ENCODE measurements around the gene TTC33. TPM values are rescaled to one million over a fixed set of nuclear protein-coding genes. Genes with fewer than 3 reads are reported as not detected.
"Not testable (repeated sequence)": the region's sequence is repeated elsewhere in the genome, so short reads cannot be mapped to it uniquely, and the experiment has no call there.

Gene TTC33
- total RNA-seq, 1 experiment from 2014 or later = 14.7 TPM

DNA sequence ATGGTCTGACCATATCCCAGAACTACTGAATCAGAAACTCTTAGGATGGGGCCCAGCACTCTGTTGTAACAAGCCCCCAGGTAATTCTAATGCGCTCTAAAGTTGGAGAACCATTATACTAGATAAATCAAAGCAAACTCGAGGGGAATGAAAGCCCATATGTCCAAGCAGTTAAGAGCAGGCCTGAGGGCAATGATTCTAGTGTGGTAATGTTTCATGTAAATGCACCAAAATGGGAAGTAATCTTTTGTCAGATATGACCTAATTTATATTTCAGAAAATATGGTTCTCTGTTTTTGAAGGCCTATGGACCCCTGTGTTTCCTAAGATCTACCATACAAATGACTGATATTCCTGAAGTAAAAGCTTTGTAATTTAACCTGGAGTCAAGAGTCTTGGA, 184.0 kb downstream of the TTC33 start:
- no peak for DNase-seq (ENCODE audit: low read depth)

DNA sequence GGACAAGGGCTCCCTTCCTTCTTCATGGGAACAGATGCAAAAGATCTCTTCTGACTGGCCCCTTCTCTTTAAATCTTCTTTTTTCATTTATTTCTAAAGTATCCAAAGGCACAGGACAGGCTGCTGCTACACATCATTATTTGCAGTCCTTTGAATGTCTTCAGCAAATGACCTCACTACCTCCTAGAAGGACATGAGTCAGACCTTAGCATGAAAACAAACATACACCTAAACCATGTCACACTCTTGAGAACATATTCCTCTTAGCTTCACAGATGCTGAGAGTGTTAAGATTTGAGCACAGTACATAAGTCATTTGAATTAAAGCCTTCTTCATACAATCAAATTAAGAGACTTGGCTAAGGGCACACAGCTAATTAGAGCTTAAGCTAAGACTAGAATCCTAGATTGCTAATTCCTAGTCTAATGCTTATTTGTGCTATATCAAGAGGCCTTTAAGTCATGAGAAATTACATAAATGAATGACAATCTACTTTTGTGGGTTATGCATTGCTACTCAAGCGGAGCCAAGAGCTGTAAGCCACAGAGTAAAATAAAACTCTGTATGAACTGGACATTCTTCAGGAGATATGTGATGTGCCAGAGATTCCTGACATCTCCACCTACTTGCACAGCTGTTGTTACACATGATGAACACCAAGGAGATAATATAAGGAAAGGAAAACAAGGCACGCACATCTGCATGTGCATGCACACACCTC, 185.2 kb downstream of the TTC33 start:
- peak; percentile 67 for DNase-seq (ENCODE audit: low read depth)

DNA sequence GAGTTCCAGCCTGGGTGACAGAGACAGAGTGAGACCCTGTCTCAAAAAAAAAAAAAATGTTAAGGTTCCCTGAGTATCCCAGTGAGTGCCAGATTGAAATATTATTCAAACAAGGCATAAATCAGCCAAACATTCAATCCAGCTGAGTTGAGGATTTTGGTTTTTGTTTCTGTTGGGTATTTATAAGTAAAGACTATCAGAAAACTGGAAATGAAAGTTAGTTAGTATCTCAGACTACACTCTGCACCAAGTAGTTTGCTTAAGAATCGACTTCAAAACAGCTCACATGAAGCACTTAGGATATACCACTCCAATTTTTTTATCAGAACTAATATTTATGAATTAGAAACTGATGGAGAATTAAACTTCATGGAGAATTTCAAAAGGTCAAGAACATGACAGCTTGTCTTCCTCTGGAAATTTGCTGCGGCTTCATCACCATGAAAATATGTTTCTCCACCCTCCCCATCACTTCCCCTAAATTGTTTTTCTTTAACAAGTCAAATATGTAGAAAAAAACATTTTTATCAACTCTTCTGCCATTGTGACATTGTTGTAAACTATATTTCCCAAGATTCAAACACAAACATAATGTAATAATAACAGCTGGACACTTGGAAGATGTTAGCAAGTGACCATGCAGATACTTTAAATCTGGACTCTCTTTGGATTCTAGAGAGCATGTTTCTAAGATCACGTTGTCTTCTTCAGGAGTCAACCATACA, 186.1 kb downstream of the TTC33 start:
- no peak for DNase-seq (ENCODE audit: low read depth)

DNA sequence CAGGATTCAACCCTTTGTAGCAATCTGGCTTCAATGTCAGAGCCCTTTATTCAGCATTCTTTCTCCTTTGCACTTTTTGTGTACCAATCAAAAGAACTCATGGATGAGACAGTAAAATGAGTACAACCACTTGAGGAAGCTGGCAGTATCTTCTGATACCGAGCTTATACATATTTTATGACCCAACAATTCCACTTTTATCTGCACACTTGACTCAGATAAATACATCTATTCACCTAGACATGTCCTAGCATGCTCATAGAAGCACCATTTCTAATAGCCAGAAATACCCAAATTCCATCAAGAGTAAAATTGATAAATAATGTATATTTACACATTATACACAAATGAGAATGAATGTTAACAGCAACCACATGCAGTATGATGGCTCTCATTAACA, 187.2 kb downstream of the TTC33 start:
- no peak for DNase-seq (ENCODE audit: low read depth)

DNA sequence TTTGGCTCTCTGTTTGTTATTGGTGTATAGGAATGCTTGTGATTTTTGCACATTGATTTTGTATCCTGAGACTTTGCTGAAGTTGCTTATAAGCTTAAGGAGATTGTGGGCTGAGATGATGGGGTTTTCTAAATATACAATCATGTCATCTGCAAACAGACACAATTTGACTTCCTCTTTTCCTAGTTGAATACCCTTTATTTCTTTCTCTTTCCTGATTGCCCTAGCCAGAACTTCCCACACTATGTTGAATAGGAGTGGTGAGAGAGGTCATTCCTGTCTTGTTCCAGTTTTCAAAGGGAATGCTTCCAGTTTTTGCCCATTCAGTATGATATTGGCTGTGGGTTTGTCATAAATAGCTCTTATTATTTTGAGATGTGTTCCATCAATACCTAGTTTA, 192.6 kb downstream of the TTC33 start:
- not testable (repeated sequence) for DNase-seq (ENCODE audit: low read depth)

DNA sequence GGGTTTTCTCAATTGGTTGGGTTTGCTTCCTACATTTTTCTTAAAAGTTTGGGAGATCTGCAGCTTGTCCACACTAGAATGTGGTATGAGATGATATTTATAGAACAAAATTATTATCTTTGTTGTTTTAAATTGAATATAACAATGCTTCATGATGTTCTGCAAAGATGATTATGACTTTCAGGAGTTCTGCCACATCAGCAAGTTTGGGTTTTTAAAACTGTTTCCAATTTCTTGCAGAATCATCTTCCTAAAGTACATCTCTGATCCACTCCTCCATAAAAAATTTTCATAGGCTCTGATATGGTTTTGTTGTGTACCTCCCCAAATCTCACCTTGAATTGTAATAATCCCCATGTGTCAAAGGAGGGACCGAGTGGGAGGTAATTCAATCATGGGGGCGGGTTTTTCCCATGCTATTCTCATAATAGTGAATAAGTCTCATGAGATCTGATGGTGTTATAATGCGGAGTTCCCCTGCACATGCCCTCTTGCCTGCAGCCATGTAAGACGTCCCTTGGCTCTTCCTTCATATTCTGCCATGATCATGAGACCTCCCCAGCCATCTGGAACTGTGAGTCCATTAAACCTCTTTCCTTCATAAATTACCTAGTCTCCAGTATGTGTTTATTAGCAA, 195.2 kb downstream of the TTC33 start:
- DNase-seq (ENCODE audit: low read depth) = no peak

DNA sequence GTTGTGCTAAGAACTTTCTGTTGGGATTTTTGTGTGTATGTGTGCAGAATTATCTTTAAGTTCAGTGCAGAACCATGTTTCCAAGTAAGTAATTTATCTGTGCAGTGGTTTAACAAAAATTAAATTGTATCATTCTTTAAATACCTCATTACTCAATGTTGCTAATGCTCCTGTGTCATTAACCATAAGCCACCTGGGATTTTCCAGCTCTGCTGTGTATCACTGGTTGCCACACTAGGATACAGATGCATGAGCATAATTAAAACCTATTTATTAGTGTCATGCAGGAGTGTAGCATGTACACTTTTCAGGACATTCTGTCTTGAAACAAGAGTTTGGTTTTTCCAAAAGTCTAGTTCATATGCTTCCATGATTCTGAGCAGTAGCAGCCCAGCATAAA, 196.5 kb downstream of the TTC33 start:
- no peak for DNase-seq (ENCODE audit: low read depth)

DNA sequence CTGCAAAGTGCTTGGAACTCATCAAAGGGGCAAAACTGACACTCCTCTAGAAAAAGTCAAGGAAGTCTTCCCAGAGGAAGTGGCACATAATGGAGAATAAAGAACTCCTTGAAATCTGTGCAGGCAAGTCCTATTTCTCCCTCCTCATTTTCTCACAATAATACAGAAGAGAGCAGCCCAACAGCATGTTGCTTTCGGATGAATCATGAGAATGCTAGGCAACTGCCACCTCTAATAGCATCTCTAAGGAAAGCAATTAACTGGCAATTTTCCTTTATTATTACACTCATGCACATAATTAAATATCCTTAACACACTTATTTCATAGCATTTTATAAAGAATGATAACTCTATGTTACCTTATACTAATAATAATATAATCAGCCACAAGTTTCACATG, 198.3 kb downstream of the TTC33 start:
- DNase-seq (ENCODE audit: low read depth) = no peak

DNA sequence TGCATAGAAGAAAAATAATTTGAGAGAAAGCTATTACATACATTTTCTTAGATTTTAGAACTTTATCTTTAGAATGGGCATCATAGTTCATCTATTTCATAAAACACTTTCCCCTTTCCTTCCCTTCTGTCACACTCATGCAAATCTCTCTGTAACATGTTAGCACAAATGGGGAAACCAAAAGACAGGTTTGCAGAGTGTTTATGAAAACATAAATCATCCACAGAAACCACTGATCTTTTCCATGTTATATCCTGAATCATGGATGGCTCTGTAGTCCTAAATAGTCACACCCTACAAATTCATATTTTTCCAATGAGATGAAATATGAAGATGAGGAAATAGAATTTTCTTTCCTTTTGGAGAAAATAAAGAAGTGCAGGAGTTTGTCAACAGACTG, 198.9 kb downstream of the TTC33 start:
- no peak for DNase-seq (ENCODE audit: low read depth)

DNA sequence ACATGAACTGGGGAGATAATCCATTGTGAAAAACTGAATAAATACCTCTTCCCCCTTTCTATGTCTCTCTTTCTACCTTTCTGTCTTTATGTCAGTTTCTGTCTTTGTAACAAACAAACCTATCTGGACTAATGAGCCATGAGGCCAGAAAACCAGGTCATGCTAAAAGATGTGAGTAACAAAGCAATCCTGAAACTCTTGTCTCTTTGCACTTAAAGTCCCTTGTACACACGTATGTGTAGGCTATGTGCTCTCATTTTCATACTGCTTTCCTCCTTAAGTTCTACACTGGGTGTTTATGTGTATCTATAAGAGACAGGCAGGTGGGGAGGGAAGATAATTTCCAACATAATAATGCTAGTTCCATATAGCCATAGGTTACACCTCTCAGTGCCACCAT, 199.9 kb downstream of the TTC33 start:
- DNase-seq (ENCODE audit: low read depth) = no peak

DNA sequence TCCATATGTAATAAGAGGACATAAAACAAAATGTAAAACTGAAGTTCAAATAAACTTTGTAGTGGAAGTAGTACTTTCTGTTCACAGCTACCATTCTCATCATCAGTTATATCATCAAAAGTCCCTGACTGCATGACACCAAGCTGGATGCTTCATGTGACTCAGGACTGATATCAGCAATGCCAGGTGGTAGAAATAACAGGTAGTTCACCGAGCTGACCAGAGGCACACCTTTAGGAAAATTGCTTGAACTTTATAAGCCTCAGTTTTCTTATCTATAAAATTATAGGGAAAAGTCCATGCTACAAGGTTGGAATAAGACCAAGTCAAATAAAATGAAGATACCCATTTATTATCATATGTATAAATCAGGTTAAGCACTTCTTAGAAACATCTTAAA, 200.9 kb downstream of the TTC33 start:
- no peak for DNase-seq (ENCODE audit: low read depth)

DNA sequence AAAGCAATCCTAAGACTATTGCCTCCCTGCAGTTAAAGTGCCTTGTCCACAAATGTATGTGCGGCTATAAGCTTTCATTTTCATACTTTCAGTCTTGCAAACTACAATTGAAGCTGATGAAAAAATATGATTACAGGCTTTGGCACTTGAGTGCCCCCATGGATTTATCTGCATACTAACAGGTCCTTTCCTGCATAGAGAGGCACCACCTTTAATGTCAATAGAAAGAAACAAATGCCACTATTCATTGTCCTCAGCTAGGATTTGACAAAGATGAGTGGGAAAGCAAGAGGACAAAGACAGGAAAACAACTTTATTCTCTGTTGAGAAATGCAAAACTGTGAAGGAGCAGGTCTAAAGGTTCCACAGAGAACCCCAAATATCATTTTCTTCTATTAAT, 201.7 kb downstream of the TTC33 start:
- no peak for DNase-seq (ENCODE audit: low read depth)

DNA sequence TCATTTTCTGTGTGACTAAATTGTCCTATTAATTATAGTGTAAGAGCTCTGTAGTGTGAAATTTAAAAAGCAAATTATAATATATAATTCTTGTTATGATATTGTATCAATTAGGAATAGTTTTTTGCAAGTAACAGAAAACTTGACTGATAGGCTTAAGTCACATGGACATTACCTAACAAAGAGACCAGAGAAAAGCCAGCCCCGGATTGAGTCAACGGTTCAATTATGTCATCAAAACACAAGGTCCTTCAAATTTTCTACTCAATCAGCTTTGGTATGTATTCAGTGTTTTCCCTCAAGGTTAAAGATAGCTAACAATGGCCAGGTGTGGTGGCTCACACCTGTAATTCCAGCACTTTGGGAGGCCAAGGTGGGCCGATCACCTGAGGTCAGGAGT, 202.8 kb downstream of the TTC33 start:
- DNase-seq (ENCODE audit: low read depth) = no peak

DNA sequence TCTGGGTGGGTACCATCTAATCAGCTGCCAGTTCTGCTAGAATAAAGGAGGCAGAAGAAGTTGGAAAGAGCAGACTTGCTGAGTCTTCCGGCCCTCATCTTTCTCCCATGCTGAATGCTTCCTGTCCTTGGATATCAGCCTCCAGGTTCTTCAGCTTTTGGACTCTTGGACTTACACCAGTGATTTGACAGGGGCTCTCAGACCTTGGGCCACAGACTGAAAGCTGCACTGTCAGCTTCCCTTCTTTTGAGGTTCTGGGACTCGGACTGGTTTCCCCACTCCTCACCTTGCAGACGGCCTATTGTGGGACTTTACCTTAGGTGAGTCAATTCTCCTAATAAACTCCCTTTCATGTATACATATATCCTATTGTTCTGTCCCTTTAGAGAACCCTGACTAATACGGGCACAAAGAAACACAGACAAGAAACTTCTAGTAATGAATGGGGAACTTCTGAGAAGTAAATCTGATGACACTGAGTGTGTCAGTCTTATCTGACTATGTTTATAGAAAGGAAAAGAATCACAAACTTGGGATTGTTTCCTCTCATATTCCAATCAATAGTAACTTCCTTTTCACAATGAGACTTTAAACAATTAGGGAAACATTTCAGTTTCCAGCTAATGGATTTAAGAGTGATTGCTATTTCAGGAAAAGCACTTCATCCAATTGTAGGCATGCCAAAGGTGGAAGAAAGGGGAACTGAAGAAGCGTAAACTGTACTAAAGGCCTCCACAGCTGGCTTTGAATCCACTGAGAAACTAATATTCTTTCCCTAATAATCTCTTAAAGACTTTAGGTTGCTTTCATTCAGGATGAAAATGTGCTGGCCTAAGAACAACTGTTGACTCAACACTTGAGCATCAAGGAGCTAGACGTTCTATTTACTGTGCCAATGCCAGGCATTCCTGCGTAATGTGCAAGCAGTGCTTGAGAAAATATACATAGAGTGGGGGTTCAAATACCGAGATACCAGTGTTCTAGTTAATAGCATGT, 204.0 kb downstream of the TTC33 start:
- DNase-seq (ENCODE audit: low read depth) = peak; percentile 92

DNA sequence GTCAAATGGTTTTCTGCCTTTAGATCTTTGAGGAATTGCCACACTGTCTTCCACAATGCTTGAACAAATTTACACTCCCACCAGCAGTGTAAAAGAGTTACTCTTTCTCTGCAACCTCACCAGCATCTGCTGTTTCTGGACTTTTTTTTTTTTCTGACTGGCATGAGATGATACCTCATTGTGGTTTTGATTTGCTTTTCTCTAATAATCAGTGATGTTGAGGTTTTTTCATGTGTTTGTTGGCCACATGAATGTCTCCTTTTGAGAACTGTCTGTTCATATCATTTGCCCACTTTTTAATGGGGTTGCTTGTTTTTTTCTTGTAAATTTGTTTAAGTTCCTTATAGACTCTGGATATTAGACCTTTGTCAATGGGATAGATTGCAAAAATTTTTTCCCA, 205.3 kb downstream of the TTC33 start:
- no peak for DNase-seq (ENCODE audit: low read depth)

DNA sequence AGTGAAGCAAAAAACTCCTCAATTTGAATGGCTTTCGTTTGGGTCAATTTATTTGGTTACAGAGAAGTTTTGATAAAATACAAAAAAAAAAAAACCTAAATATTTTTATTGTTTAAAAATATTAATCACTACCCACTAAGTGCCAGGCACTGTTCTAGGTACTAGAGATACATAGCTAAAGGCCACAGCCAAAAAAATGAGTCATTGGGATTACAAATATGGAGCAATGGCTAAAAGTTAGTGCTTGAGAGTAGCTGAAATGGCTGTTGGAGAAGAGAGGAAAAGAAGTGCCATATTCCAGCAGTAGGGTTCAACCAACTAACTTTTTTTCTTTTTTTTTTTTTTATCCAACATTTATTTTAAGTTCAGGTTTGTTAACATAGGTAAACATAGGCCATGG, 206.1 kb downstream of the TTC33 start:
- no peak for DNase-seq (ENCODE audit: low read depth)

DNA sequence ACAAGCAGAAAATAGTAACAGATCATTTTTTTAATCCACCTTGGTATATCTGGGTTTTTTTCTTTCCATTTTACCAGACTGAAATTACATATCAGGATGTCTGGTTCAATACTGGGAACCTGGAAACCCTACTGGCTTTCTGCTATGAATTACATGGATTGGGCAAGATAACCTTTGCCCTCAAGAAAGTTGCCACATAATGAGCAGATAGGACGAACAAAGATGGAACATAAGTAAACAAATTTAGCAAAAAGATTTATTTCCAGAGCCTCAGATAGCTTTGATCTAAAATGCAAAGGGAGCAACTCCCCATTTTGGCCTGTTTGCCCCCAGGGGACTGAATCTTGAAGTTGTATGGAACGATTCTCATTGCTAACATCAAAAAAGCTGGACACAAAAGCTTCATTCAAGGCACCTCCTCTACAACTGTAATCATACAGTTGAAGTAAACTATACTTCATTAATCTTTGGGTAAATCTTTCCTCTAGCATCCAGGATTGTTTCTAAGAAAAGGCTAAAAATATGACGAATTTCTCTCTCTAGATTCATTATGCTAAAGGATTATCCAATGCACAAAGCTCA, 207.7 kb downstream of the TTC33 start:
- DNase-seq (ENCODE audit: low read depth) = no peak

DNA sequence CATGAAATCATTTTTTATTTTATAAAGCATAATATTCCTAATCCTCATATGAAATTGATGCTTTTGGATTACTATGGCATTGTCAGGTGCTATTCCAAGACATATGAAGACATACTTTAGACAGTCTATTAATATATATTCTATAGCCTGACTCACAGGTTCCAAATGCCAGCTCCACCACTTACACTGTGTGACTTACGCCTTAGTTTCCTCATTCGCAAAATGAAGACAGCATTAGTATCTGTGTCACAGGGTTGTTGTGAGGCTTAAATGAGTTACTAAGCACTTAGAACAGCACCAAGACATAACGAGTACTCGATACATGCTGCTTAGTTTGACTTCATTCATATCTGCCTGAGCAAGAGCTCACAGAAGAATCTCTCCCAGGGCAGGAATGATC, 208.2 kb downstream of the TTC33 start:
- no peak for DNase-seq (ENCODE audit: low read depth)

DNA sequence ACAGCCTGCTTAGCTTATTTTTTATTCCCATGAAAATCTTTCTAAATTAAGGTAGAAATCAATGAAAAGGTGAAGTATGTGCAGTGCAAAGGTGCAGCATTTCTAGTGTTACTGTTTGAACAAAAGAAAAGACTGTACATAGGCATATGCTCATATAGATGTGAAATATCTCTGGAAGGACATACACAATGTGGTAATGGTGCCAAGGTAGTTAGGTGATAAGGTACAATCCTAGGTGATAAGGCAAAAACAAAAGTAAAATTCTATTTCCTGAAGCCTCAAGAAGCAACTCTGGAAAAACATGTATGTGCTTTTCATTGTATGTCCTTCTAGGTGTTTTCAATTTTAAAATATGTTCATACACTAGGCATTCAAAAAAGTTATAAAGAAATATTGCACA, 215.5 kb downstream of the TTC33 start:
- no peak for DNase-seq (ENCODE audit: low read depth)

DNA sequence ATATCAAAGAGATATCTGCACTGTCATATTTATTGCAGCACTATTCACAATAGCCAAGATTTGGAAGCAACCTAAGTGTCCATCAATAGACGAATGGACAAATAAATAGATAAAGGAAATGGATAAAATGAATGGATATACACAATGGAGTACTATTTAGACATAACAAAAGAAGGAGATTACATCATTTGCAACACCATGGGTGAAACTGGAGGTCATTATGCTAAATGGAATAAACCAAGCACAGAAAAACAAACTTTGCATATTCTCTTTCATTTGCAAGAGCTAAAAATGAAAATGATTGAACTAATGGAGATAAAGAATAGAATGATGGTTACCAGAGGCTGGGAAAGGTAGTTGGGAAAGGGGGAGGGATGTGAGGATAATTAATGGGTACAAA, 231.1 kb downstream of the TTC33 start:
- no peak for DNase-seq (ENCODE audit: low read depth)

DNA sequence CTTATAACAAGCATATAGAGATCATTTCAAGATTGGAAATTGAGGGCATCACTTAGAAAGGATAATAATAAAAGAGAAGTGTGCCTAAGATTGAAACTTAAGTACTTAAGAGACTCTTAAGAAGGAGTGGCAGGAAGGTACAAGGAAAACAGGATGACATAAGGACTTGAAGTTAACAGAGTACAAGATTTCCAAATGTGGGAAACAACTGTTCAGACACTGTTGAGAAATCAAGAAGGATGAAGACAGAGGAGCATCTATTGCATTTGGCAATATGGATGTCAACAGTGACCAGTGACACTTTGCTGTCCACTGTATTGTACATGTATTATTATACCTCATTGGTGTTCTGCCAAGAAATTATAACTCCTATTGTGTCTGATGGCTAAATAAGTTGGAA, 233.8 kb downstream of the TTC33 start:
- no peak for DNase-seq (ENCODE audit: low read depth)
